H1 (cell line): ENCODE results near the gene TRIM62. TPM values are rescaled to one million over a fixed set of nuclear protein-coding genes. Genes with fewer than 3 reads are reported as not detected.

Experiments used
- CTCF ChIA-PET: fragments of 300-600 bp; sonication (Branson Sonifier 250); formaldehyde crosslinking; loops from one replicate; lab custom pipeline; 2021; ENCODE audit not compliant: partially characterized antibody; lab: Charles Lee
- POLR2A ChIA-PET: fragments of 300-600 bp; sonication (Branson Sonifier 250); formaldehyde crosslinking; loops from one replicate; lab custom pipeline; 2021; ENCODE audit warnings: inconsistent platforms; ENCODE audit not compliant: partially characterized antibody; lab: Charles Lee
- DNase-seq, 2 experiments: peaks; one replicate each; pipeline versions ENCODE4 v3.0.0 to v3.0.0-alpha.2; 2010 to 2022; ENCODE audit warnings: low spot score in 2 of 2, low read depth in 1 of 2, mixed read lengths in 1 of 2
- FAIRE-seq: peaks from 2 replicates; lab custom pipeline; 2011; peaks lifted over from hg19 to GRCh38; lab: Jason Lieb, UNC
- H2AFZ ChIP-seq: 2 replicates; pipeline ENCODE4 v1.8.1; 2012; ENCODE audit warnings: low read length, inconsistent platforms
- H2AK5ac ChIP-seq: 2 replicates; pipeline ENCODE4 v1.6.1; 2013; ENCODE audit warnings: low read depth, low read length
- H2BK120ac ChIP-seq: replicated peaks from 2 replicates; pipeline ENCODE3; 2013; ENCODE audit warnings: low read depth, low read length, inconsistent platforms
- H2BK12ac ChIP-seq: 2 replicates; pipeline ENCODE4 v1.6.1; 2013; ENCODE audit warnings: low read depth, low read length
- H2BK15ac ChIP-seq: 2 replicates; pipeline ENCODE4 v1.6.1; 2013; ENCODE audit warnings: low read length
- H2BK20ac ChIP-seq: 2 replicates; pipeline ENCODE4 v1.6.1; 2013; ENCODE audit warnings: low read length
- H2BK5ac ChIP-seq: 2 replicates; pipeline ENCODE4 v1.6.1; 2013; ENCODE audit warnings: low read depth, low read length
- H3K14ac ChIP-seq: 2 replicates; pipeline ENCODE4 v1.6.1; 2013; ENCODE audit warnings: inconsistent platforms; ENCODE audit not compliant: insufficient read length
- H3K18ac ChIP-seq: 2 replicates; pipeline ENCODE4 v1.6.1; 2013; ENCODE audit warnings: low read length; ENCODE audit errors: extremely low read depth
- H3K23ac ChIP-seq: 2 replicates; pipeline ENCODE4 v1.6.1; 2013; ENCODE audit warnings: inconsistent platforms; ENCODE audit not compliant: insufficient read length
- H3K23me2 ChIP-seq: 2 replicates; pipeline ENCODE4 v1.6.1; 2013; ENCODE audit warnings: low read depth, low read length
- H3K27ac ChIP-seq: 2 replicates; pipeline ENCODE4 v1.6.1; 2011; ENCODE audit warnings: low read depth, low read length, inconsistent platforms
- H3K27me3 ChIP-seq, 4 experiments: replicated peaks in 1 of 4; 1 replicate in 1 of 4; 2 replicates in 3 of 4; pipeline versions ENCODE4 v1.6.1 to v1.8.1; 2011 to 2013; ENCODE audit warnings: low read length in 3 of 4, mild to moderate bottlenecking in 3 of 4, inconsistent platforms in 2 of 4, mixed read lengths in 2 of 4, moderate library complexity in 1 of 4; ENCODE audit not compliant: control insufficient read depth in 3 of 4, insufficient read depth in 3 of 4; ENCODE audit errors: extremely low read depth in 1 of 4
- H3K36me3 ChIP-seq, 4 experiments: 2 replicates each; pipeline versions ENCODE4 v1.6.1 to v1.8.1; 2011 to 2013; ENCODE audit warnings: mild to moderate bottlenecking in 4 of 4, low read length in 3 of 4, moderate library complexity in 2 of 4, control low read depth in 1 of 4, inconsistent platforms in 1 of 4; ENCODE audit not compliant: insufficient read depth in 4 of 4, control insufficient read depth in 2 of 4
- H3K4ac ChIP-seq: replicated peaks from 2 replicates; pipeline ENCODE3; 2013; ENCODE audit warnings: low read length, low read depth, mixed read lengths, inconsistent platforms; ENCODE audit not compliant: insufficient read length
- H3K4me1 ChIP-seq, 4 experiments: replicated peaks in 1 of 4; 1 replicate in 1 of 4; 2 replicates in 3 of 4; pipeline versions ENCODE4 v1.6.1 to v1.8.1; 2011 to 2013; ENCODE audit warnings: low read length in 3 of 4, inconsistent platforms in 2 of 4, mixed read lengths in 1 of 4; ENCODE audit not compliant: insufficient read depth in 4 of 4, control insufficient read depth in 3 of 4
- H3K4me2 ChIP-seq, 2 experiments: 2 replicates each; pipeline versions ENCODE4 v1.6.1 to v1.8.1; 2011 to 2013; ENCODE audit warnings: low read depth in 2 of 2, low read length in 2 of 2, control low read depth in 1 of 2, inconsistent platforms in 1 of 2, mild to moderate bottlenecking in 1 of 2; ENCODE audit not compliant: insufficient read depth in 1 of 2
- H3K4me3 ChIP-seq, 4 experiments: fragments of 200-600, 300-600 bp in 1 of 4; sonication (generic), shearing (Covaris generic), sonication (Bioruptor Twin) in 1 of 4; 2 replicates each; pipeline versions ENCODE4 v1.5.1 to v1.8.1; 2011 to 2016; ENCODE audit warnings: low read length in 4 of 4, low read depth in 3 of 4, control low read depth in 2 of 4, inconsistent platforms in 2 of 4, mild to moderate bottlenecking in 2 of 4, mixed read lengths in 1 of 4, moderate library complexity in 1 of 4; ENCODE audit not compliant: insufficient read depth in 2 of 4; ENCODE audit errors: extremely low read depth in 1 of 4
- H3K56ac ChIP-seq: replicated peaks from 2 replicates; pipeline ENCODE3; 2013; ENCODE audit warnings: low read depth, mild to moderate bottlenecking, mixed read lengths, low read length, inconsistent platforms; ENCODE audit not compliant: insufficient read length
- H3K79me1 ChIP-seq: 2 replicates; pipeline ENCODE4 v1.6.1; 2013; ENCODE audit warnings: low read depth, low read length, control low read depth
- H3K79me2 ChIP-seq, 2 experiments: 2 replicates each; pipeline versions ENCODE4 v1.6.1 to v1.8.1; 2012 to 2013; ENCODE audit warnings: low read length in 2 of 2, mild to moderate bottlenecking in 2 of 2, inconsistent platforms in 1 of 2; ENCODE audit not compliant: insufficient read depth in 2 of 2, control insufficient read depth in 1 of 2
- H3K9ac ChIP-seq, 4 experiments: replicated peaks in 1 of 4; 1 replicate in 1 of 4; 2 replicates in 3 of 4; pipeline versions ENCODE4 v1.6.1 to v1.8.1; 2011 to 2013; ENCODE audit warnings: low read depth in 3 of 4, low read length in 3 of 4, control low read depth in 2 of 4, mild to moderate bottlenecking in 2 of 4, moderate library complexity in 2 of 4, inconsistent platforms in 1 of 4; ENCODE audit errors: extremely low read depth in 1 of 4
- H3K9me3 ChIP-seq, 2 experiments: 2 replicates each; pipeline versions ENCODE4 v1.6.1 to v1.8.1; 2012 to 2013; ENCODE audit warnings: mild to moderate bottlenecking in 2 of 2, moderate library complexity in 2 of 2, control low read depth in 1 of 2, inconsistent platforms in 1 of 2, low read depth in 1 of 2, low read length in 1 of 2, mixed read lengths in 1 of 2; ENCODE audit not compliant: insufficient read depth in 2 of 2
- H4K20me1 ChIP-seq, 2 experiments: replicated peaks in 1 of 2; 2 replicates each; pipeline versions ENCODE3 to v1.8.1; 2011 to 2013; ENCODE audit warnings: inconsistent platforms in 2 of 2, low read length in 2 of 2, mild to moderate bottlenecking in 1 of 2; ENCODE audit not compliant: insufficient read depth in 2 of 2, control insufficient read depth in 1 of 2
- H4K5ac ChIP-seq: 2 replicates; pipeline ENCODE4 v1.6.1; 2013; ENCODE audit warnings: low read length, low read depth, mixed read lengths, inconsistent platforms; ENCODE audit not compliant: insufficient read length
- H4K8ac ChIP-seq: 2 replicates; pipeline ENCODE4 v1.8.0; 2013; ENCODE audit warnings: mild to moderate bottlenecking, moderate library complexity, low read length, inconsistent platforms; ENCODE audit not compliant: insufficient read depth; ENCODE audit errors: extremely low read depth
- H4K91ac ChIP-seq: replicated peaks from 2 replicates; pipeline ENCODE3; 2013; ENCODE audit warnings: low read length, mixed read lengths, inconsistent platforms; ENCODE audit not compliant: insufficient read length
- E2F6 ChIP-seq: IDR thresholded peaks from 2 replicates; pipeline ENCODE4 v1.6.1; 2012; ENCODE audit warnings: inconsistent platforms
- JUN ChIP-seq: IDR thresholded peaks from 2 replicates; pipeline ENCODE4 v1.6.1; 2011; ENCODE audit warnings: low read depth, mild to moderate bottlenecking, improper control_type of control experiment, low read length
- NANOG ChIP-seq: IDR thresholded peaks from 2 replicates; pipeline ENCODE4 v1.6.1; 2011; ENCODE audit warnings: low read length, low read depth, mild to moderate bottlenecking, inconsistent platforms; ENCODE audit not compliant: insufficient read depth, poor library complexity, severe bottlenecking
- TAF1 ChIP-seq: IDR thresholded peaks from 2 replicates; pipeline ENCODE4 v1.6.1; 2011; ENCODE audit warnings: mild to moderate bottlenecking, low read depth, low read length
- WGBS, 2 experiments: shearing (Covaris generic) in 1 of 2; methylation state at CpG; one replicate each; pipeline versions ENCODE4 v1.1.6 to v1.1.7; 2013 to 2015; ENCODE audit warnings: low lambda C conversion rate in 2 of 2, mixed read lengths in 2 of 2, inconsistent platforms in 1 of 2, low coverage in 1 of 2, missing lambda C conversion rate in 1 of 2; ENCODE audit not compliant: insufficient replicate concordance in 2 of 2, insufficient coverage in 1 of 2, insufficient read length in 1 of 2; ENCODE audit errors: extremely low coverage in 1 of 2, missing lambda C conversion rate in 1 of 2; 5-methylcytosine and 5-hydroxymethylcytosine counted together
- polyA plus RNA-seq, 7 experiments: library from polyadenylated mRNA; depleted of rRNA in 3 of 7; stranded (reverse) in 5 of 7; unstranded in 2 of 7; fragments of >200 nt in 5 of 7; fragments of 200-250 nt in 2 of 7; gene quantifications; 1 replicate in 5 of 7; 2 replicates in 1 of 7; 4 replicates in 1 of 7; pipeline versions ENCODE4 v1.2.1 to v1.2.3, GENCODE V29; 2011 to 2013; ENCODE audit warnings: missing spikeins in 2 of 7, mixed read lengths in 2 of 7
- total RNA-seq: library from RNA; stranded (reverse); fragmentation: NEBNext Ultra II Directional; extraction: Animal tissue kit (Norgen Biotek cat#: 25700); gene quantifications from 2 replicates; pipeline ENCODE4 v1.2.1, GENCODE V29; 2021

The TRIM62 gene
- total and polyA plus RNA-seq, 2 of the 8 experiments (the other 6 are each of a cell fraction or from before 2014, with no cell fraction given): 6.3 to 10.8 TPM

DNA sequence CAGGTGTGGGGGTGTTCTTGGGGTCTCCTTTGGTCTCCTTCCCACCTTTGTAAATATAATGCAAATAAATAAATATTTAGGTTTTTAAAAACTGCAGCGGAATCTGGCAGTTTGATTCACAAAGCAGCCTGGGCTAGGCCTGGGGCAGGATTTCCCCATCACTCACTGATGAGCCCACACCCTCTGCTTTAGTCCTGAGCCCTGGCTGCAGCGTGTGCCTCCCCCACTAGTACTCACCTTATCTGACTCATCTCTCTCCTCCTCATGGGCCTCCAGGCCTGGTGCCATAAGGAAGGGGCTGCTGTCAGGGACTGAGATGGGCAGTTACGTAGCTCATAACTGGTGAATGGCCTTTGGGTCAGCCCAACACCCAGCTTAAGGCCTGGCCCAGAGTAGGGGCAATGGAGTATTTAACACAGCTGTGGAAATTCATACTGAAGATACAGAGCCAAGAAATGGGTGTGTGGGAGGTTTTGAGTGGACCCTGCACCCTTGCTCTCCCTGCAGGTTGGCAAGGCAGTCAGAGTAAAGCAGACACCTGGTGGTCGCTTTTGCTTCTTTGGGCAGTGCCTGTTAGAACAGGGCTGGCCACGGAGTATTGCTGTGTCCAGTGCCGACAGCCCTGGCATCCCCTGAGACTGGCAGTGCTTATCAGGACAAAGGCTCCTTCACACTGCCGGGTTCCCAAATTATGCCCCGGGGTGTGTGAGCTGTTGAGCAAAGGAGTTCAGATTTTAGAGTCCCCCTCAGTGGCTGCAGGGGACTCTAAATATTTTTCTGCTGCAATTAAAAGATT is 61.2 kb downstream of the TRIM62 start:
- Histone ChIP-seq H2BK12ac (0 out of 2 replicates have a peak overlapping the region, but pooled peaks have one; percentile 43), H3K9me3 (no peaks in the 10 kb centered on the region), H3K4me3 (no peak overlapping the region), H3K79me2 (no peaks in the 10 kb centered on the region), H3K18ac (no peak overlapping the region), H4K20me1 (no peaks in the 10 kb centered on the region), H2AFZ (no peak overlapping the region), H3K36me3 (no peaks in the 10 kb centered on the region), H2AK5ac (0 out of 2 replicates have a peak overlapping the region, but pooled peaks have one; percentile 6), H2BK20ac (no peak overlapping the region), H2BK5ac (no peak overlapping the region; the same call in 1 of the 2 replicates), H4K91ac (no peak overlapping the region), H3K27ac (no peak overlapping the region), H3K56ac (no peak overlapping the region), H3K4me1 (no peaks in the 10 kb centered on the region; a peak in 3 of 7 replicates), H3K79me1 (no peaks in the 10 kb centered on the region), H2BK15ac (0 out of 2 replicates have a peak overlapping the region, but pooled peaks have one; percentile 8), H3K27me3 (peaks cover 0 to 16% (median 9%) of the 10 kb centered on the region in 4 experiments; a peak in 5 of 7 replicates), H3K14ac (no peak overlapping the region), H2BK120ac (no peak overlapping the region), H3K23ac (no peak overlapping the region), H3K4me2 (0 out of 4 replicates have a peak overlapping the region, but pooled peaks of 1 of the 2 experiments have one; percentile 34), H3K23me2 (no peaks in the 10 kb centered on the region), H4K5ac (no peak overlapping the region), H3K4ac (no peak overlapping the region), H3K9ac (no peak overlapping the region), H4K8ac (no peak overlapping the region; the same call in 1 of the 2 replicates)
- 85% methylated on average over 8 of the region's 8 CpGs; no CpG with 5 or more reads in 1 of the 2 experiments for WGBS, 2 experiments
- DNase-seq: peak in 1 of 2 experiments; percentile 31
- POLR2A ChIA-PET: no interaction called here
- CTCF ChIA-PET: interaction anchor here (0.6 to 1.8 kb wide), 11 partner anchors 8 to 351 kb away, joined by 3 to 8 read pairs (median 4); no protein-coding TSS in a partner anchor
- FAIRE-seq: no peak
- TF ChIP-seq TAF1 (no peak), JUN (no peak), NANOG (no peak), E2F6 (no peak)
